IMR-90 (cell line): ENCODE results near the gene TMEM170A.

ENCODE experiments used
- BHLHE40 ChIP-seq: fragments of 150-350 bp; IDR thresholded peaks from 2 replicates; pipeline ENCODE4 v1.6.1; 2016; ENCODE audit warnings: mild to moderate bottlenecking, low read depth, low read length
- CEBPB ChIP-seq: IDR thresholded peaks from 2 replicates; pipeline ENCODE4 v1.6.1; 2012; ENCODE audit warnings: low read depth, low read length, improper control_type of control experiment
- CHD1 ChIP-seq: IDR thresholded peaks from 2 replicates; pipeline ENCODE4 v1.6.1; 2012; ENCODE audit warnings: low read depth, low read length, improper control_type of control experiment
- FOS ChIP-seq: fragments of 150-350 bp; IDR thresholded peaks from 2 replicates; pipeline ENCODE4 v1.6.1; 2016; ENCODE audit warnings: low read depth, low read length
- MAFK ChIP-seq: IDR thresholded peaks from 2 replicates; pipeline ENCODE4 v1.6.1; 2012; ENCODE audit warnings: low read depth, low read length, improper control_type of control experiment
- MAZ ChIP-seq: IDR thresholded peaks from 2 replicates; pipeline ENCODE4 v1.6.1; 2012; ENCODE audit warnings: low read depth, mild to moderate bottlenecking, low read length, improper control_type of control experiment, moderate library complexity, borderline replicate concordance
- NFE2L2 ChIP-seq: fragments of 150-350 bp; IDR thresholded peaks from 2 replicates; pipeline ENCODE4 v1.6.1; 2016; ENCODE audit warnings: low read depth, mild to moderate bottlenecking, low read length
- POLR2A ChIP-seq: IDR thresholded peaks from 2 replicates; pipeline ENCODE4 v1.6.1; 2012; ENCODE audit warnings: mild to moderate bottlenecking, low read depth, low read length
- RCOR1 ChIP-seq: IDR thresholded peaks from 2 replicates; pipeline ENCODE4 v1.6.1; 2012; ENCODE audit warnings: mild to moderate bottlenecking, low read length, improper control_type of control experiment; ENCODE audit not compliant: insufficient replicate concordance
- RFX5 ChIP-seq: IDR thresholded peaks from 2 replicates; pipeline ENCODE4 v1.8.0; 2012; ENCODE audit warnings: low read depth, mild to moderate bottlenecking, low read length, moderate library complexity
- SMC3 ChIP-seq: fragments of 150-350 bp; IDR thresholded peaks from 2 replicates; pipeline ENCODE4 v1.6.1; 2016; ENCODE audit warnings: low read depth, mild to moderate bottlenecking, antibody characterized with exemption, low read length, moderate library complexity
- TF ChIP-seq, protein P1 (sequence below): conservative IDR thresholded peaks from 2 replicates; pipeline ENCODE4 v1.5.1; 2012; ENCODE audit warnings: mild to moderate bottlenecking, low read depth, low read length, improper control_type of control experiment
- TF ChIP-seq, protein P2 (sequence below): fragments of 150-350 bp; IDR thresholded peaks from 2 replicates; pipeline ENCODE4 v1.6.1; 2017; ENCODE audit warnings: mild to moderate bottlenecking, antibody characterized with exemption, low read length, low read depth
- TF ChIP-seq, protein P3 (sequence below): fragments of 150-350 bp; IDR thresholded peaks from 2 replicates; pipeline ENCODE4 v1.6.1; 2016; ENCODE audit warnings: low read depth, mild to moderate bottlenecking, low read length, moderate library complexity, borderline replicate concordance

DNA sequence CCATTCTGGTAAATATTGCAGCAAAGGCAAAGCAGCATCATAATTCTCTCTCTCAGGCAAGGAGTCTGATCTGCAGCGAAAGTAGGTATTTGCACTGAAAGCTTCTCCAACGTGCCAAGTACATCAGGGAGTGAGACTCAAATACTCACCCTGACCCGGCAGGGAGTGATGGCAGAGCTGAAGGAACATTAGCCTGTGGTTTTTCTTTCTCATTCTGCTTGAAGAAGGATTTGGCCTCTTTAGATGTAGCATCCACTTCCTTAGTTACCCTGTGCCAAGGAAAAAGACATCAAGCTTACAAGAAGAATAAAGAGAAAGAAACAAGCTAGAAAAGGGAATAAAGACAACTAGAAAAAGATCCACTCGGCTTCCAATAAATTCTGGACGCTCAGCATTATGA is 69.5 kb downstream of the TMEM170A start:
- TF ChIP-seq POLR2A (no peak), BHLHE40 (no peak), RCOR1 (no peak), RFX5 (no peak), CEBPB (no peak), CHD1 (no peak), FOS (no peak), NFE2L2 (no peak), MAFK (no peak), SMC3 (no peak), MAZ (no peak)
- TF ChIP-seq, protein P1, sequence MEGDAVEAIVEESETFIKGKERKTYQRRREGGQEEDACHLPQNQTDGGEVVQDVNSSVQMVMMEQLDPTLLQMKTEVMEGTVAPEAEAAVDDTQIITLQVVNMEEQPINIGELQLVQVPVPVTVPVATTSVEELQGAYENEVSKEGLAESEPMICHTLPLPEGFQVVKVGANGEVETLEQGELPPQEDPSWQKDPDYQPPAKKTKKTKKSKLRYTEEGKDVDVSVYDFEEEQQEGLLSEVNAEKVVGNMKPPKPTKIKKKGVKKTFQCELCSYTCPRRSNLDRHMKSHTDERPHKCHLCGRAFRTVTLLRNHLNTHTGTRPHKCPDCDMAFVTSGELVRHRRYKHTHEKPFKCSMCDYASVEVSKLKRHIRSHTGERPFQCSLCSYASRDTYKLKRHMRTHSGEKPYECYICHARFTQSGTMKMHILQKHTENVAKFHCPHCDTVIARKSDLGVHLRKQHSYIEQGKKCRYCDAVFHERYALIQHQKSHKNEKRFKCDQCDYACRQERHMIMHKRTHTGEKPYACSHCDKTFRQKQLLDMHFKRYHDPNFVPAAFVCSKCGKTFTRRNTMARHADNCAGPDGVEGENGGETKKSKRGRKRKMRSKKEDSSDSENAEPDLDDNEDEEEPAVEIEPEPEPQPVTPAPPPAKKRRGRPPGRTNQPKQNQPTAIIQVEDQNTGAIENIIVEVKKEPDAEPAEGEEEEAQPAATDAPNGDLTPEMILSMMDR: no peak
- TF ChIP-seq, protein P2, sequence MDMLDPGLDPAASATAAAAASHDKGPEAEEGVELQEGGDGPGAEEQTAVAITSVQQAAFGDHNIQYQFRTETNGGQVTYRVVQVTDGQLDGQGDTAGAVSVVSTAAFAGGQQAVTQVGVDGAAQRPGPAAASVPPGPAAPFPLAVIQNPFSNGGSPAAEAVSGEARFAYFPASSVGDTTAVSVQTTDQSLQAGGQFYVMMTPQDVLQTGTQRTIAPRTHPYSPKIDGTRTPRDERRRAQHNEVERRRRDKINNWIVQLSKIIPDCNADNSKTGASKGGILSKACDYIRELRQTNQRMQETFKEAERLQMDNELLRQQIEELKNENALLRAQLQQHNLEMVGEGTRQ: no peak
- TF ChIP-seq, protein P3, sequence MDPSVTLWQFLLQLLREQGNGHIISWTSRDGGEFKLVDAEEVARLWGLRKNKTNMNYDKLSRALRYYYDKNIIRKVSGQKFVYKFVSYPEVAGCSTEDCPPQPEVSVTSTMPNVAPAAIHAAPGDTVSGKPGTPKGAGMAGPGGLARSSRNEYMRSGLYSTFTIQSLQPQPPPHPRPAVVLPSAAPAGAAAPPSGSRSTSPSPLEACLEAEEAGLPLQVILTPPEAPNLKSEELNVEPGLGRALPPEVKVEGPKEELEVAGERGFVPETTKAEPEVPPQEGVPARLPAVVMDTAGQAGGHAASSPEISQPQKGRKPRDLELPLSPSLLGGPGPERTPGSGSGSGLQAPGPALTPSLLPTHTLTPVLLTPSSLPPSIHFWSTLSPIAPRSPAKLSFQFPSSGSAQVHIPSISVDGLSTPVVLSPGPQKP: no peak
